SU-DHL-6 (cell line): ENCODE results near the gene PARS2.

Experiments
- EZH2phosphoT487 ChIP-seq: fragments of 200-600 bp; sonication (generic), shearing (Covaris generic); conservative IDR thresholded peaks from 2 replicates; pipeline ENCODE4 v1.6.1; 2018; ENCODE audit warnings: mild to moderate bottlenecking, antibody characterized with exemption, low read length, moderate library complexity, mixed read lengths
- TF ChIP-seq, protein P1 (sequence below): fragments of 200-600 bp; sonication (generic); IDR thresholded peaks from one replicate; pipeline ENCODE4 v1.5.1; 2017; ENCODE audit warnings: antibody characterized with exemption, mild to moderate bottlenecking, low read length, moderate library complexity; ENCODE audit not compliant: insufficient read depth, poor library complexity, severe bottlenecking

DNA sequence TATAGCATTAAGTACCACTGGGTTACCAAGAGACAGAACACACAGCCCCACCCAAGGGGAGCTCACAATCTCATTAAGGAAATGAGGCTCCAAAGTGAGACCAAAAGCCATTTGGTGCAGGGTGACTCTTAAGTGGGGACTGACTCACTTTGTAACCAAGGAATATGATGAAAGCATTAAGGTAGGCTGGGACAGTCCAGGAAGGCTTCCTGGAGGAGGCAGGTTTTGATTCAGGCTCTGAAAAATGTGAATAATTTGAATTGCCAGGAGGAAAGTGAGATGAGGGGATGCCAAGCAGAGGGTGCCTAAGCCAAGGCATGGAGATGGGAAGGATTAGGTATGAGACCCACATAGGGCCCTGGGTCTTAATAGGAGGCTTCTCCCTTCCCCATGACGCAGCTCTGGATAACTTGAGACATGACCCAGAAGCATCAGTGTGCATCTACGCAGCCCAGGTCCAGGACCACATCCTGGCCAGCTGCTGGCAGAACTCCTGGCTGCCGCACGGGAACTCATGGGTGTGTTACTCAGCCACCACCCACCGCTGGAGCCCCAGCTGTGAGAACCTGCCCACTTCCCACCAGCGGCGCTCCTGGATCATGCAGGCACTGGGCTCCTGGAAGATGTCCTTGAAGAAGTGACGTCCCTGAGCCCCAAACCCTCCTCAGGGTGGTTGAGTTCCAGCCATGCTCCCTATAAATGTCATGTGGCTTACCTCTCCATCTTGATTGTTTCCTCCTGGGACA is 54.6 kb downstream of the PARS2 start:
- TF ChIP-seq, protein P1, sequence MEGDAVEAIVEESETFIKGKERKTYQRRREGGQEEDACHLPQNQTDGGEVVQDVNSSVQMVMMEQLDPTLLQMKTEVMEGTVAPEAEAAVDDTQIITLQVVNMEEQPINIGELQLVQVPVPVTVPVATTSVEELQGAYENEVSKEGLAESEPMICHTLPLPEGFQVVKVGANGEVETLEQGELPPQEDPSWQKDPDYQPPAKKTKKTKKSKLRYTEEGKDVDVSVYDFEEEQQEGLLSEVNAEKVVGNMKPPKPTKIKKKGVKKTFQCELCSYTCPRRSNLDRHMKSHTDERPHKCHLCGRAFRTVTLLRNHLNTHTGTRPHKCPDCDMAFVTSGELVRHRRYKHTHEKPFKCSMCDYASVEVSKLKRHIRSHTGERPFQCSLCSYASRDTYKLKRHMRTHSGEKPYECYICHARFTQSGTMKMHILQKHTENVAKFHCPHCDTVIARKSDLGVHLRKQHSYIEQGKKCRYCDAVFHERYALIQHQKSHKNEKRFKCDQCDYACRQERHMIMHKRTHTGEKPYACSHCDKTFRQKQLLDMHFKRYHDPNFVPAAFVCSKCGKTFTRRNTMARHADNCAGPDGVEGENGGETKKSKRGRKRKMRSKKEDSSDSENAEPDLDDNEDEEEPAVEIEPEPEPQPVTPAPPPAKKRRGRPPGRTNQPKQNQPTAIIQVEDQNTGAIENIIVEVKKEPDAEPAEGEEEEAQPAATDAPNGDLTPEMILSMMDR = no peak
- no peak for TF ChIP-seq EZH2phosphoT487
